Tongue (tissue), 2 donors: ENCODE results near the gene LYVE1. TPM values are rescaled to one million over a fixed set of nuclear protein-coding genes. Genes with fewer than 3 reads are reported as not detected.

ENCODE experiments used
- DNase-seq: peaks from one replicate; pipeline ENCODE4 v3.0.0-alpha.2; 2015
- total RNA-seq: library from RNA; depleted of rRNA; stranded (reverse); fragments of >200 nt; gene quantifications from one replicate; pipeline ENCODE4 v1.2.3, GENCODE V29; 2014

Gene LYVE1
- total RNA-seq, 1 donor from 2014 or later, result 22.3 TPM

GRCh38 chr11:10591741-10592140 is 23.3 kb upstream of the LYVE1 start:
- DNase-seq, result no peak

GRCh38 chr11:10590218-10590915 is 21.9 kb upstream of the LYVE1 start:
- DNase-seq, result peak; percentile 82

- DNase-seq, result no peak
Observed at GRCh38 chr11:10588904-10589303, 20.4 kb upstream of the LYVE1 start.

GRCh38 chr11:10587995-10588394 is 19.5 kb upstream of the LYVE1 start:
- no peak for DNase-seq

GRCh38 chr11:10587388-10587787 is 18.9 kb upstream of the LYVE1 start:
- DNase-seq, result no peak

- no peak for DNase-seq
Observed at GRCh38 chr11:10584071-10584501, 15.6 kb upstream of the LYVE1 start.

- no peak for DNase-seq
Observed at GRCh38 chr11:10581481-10582019, 13.1 kb upstream of the LYVE1 start.

- no peak for DNase-seq
Observed at GRCh38 chr11:10580623-10581022, 12.2 kb upstream of the LYVE1 start.

- no peak for DNase-seq
Observed at GRCh38 chr11:10579700-10580099, 11.2 kb upstream of the LYVE1 start.

GRCh38 chr11:10576035-10576398 is 7.6 kb upstream of the LYVE1 start:
- no peak for DNase-seq

GRCh38 chr11:10575346-10576034 is 7.0 kb upstream of the LYVE1 start:
- DNase-seq, result no peak

- DNase-seq, result no peak
Observed at GRCh38 chr11:10573556-10573955, 5.1 kb upstream of the LYVE1 start.

- DNase-seq, result no peak
Observed at GRCh38 chr11:10573028-10573427, 4.6 kb upstream of the LYVE1 start.

- DNase-seq, result no peak
Observed at GRCh38 chr11:10572533-10572932, 4.1 kb upstream of the LYVE1 start.

- no peak for DNase-seq
Observed at GRCh38 chr11:10567446-10567845, 1.0 kb downstream of the LYVE1 start.

GRCh38 chr11:10566257-10566957 is 2.1 kb downstream of the LYVE1 start:
- no peak for DNase-seq

- DNase-seq, result no peak
Observed at GRCh38 chr11:10565493-10565892, 3.0 kb downstream of the LYVE1 start.

- peak; percentile 19 for DNase-seq
Observed at GRCh38 chr11:10564696-10565318, 3.7 kb downstream of the LYVE1 start.

- no peak for DNase-seq
Observed at GRCh38 chr11:10564030-10564429, 4.4 kb downstream of the LYVE1 start.

GRCh38 chr11:10561947-10562346 is 6.5 kb downstream of the LYVE1 start:
- DNase-seq, result no peak

- no peak for DNase-seq
Observed at GRCh38 chr11:10561043-10561818, 7.2 kb downstream of the LYVE1 start.

- DNase-seq, result no peak
Observed at GRCh38 chr11:10558288-10558687, 10.2 kb downstream of the LYVE1 start.
